ENCODE results near the gene TMC7.

GRCh38 chr16:19086322-19087199 is 102.8 kb downstream of the TMC7 start:
- peak; percentile 99 for TF ChIP-seq CTCF (conservative IDR thresholded peaks at IDR 0.05; ENCODE audit: low read depth, low read length)
- no peak for TF ChIP-seq EZH2 (IDR thresholded peaks at IDR 0.05; ENCODE audit: borderline replicate concordance, low read depth, low read length, poor library complexity, severe bottlenecking)

Measured in A673 (cell line).